GM21526 (cell line): ENCODE results near the gene PCDHB14.

ENCODE experiments used
- ATAC-seq: cut with Tn5 transposase; IDR thresholded peaks from one replicate; pipeline ENCODE4 v1.9.1; 2021; ENCODE audit warnings: moderate library complexity; ENCODE audit not compliant: unreplicated experiment, low FRiP score

The PCDHB14 gene

DNA sequence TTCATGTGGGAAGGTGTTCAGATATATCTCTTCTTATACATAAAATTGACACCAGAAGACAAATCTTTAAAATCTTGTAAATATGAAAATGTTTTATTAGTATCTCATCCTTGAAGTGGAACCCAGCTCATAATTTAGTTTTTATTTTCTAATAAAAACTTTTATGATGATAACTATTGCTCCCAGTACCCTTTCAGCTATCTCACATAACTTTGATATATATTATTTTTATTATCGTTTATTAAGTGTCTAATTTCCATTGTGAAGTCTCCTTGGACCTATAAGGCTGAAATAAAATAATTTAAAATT is 38.0 kb downstream of the PCDHB14 start:
- ATAC-seq = no peak

DNA sequence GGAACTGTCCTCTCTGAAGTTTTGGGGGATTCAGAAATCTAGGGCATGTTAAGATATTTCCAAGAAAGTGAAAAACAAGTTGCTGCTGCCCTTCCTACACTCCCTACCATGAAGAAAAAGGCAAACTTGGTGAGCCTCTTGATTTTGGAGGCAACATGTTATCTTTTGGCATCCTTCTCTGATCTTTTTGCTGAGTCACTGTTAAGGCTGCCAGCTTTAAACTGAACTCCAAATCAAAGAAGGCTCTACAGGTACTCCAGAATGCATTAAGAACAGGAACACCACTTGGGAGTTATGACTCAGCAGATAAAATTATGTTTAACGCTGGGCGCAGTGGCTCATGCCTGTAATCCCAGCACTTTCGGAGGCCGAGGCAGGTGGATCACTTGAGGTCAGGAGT is 46.1 kb downstream of the PCDHB14 start:
- ATAC-seq = no peak

DNA sequence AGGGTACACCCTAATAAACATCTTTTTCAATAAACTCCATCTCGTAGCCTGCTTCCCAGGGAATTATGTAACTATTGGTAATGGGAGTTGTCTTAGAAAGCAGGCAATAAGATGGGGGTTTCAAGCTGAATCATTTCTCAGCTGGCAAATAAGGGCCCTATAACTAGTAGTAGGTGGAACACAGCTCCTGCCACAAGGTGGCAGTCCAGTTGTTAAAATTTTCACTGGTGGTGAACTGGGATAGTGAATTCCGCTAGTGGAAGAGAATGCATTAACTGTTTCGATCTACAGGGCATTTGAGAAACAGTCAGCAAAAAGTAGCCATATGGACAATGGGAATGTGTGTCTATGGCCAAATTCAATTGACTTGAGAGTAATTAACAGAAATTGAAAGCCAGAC is 49.8 kb downstream of the PCDHB14 start:
- ATAC-seq = no peak
